Colonic mucosa (tissue), 4 donors: Measurements from ENCODE around the gene GPR37L1. TPM values are rescaled to one million over a fixed set of nuclear protein-coding genes. Genes with fewer than 3 reads are reported as not detected.

Experiments used
- DNase-seq: peaks from one replicate; pipeline ENCODE4 v3.0.0-alpha.2; 2020
- H3K27ac ChIP-seq: fragments of 200-600 bp; one replicate; pipeline ENCODE4 v1.8.0; 2021
- H3K27me3 ChIP-seq: fragments of 200-600 bp; one replicate; pipeline ENCODE4 v1.8.0; 2021
- H3K36me3 ChIP-seq: fragments of 200-600 bp; one replicate; pipeline ENCODE4 v1.8.0; 2021
- H3K4me1 ChIP-seq: fragments of 200-600 bp; one replicate; pipeline ENCODE4 v1.8.0; 2021; ENCODE audit warnings: mild to moderate bottlenecking
- H3K4me3 ChIP-seq: fragments of 200-600 bp; one replicate; pipeline ENCODE4 v1.8.0; 2021
- H3K9ac ChIP-seq, 2 donors: one replicate each; pipeline ENCODE4 v1.7.0; 2013; ENCODE audit warnings: control low read depth in 2 of 2, low read depth in 2 of 2, low read length in 2 of 2
- H3K9me3 ChIP-seq: fragments of 200-600 bp; one replicate; pipeline ENCODE4 v1.8.0; 2021
- intact Hi-C: fragments of 100-400 bp; cut with DNase I; formaldehyde crosslinking; loops from one replicate; pipeline ENCODE4 v1.14.1; 2022
- total RNA-seq, 2 donors: library from RNA; stranded (reverse); fragmentation: NEBNext Ultra II Directional in 1 of 2; extraction: Animal tissue kit (Norgen Biotek cat#: 25700) in 1 of 2; gene quantifications; one replicate each; pipeline ENCODE4 v1.2.1, GENCODE V29; 2021
- TF ChIP-seq, protein P1 (sequence below): fragments of 200-600 bp; IDR thresholded peaks from one replicate; pipeline ENCODE4 v1.8.0; 2022; ENCODE audit warnings: antibody characterized with exemption, mild to moderate bottlenecking
- donor health status: healthy.
- donor health status: DM: no; HTN: no; CAD: no.
- donor health status: DM: no; HTN: no; CAD: no.

The GPR37L1 gene
- total RNA-seq, 2 donors from 2014 or later, result 1.6 to 3.1 TPM

GRCh38 chr1:202158810-202159533 is 36.3 kb downstream of the GPR37L1 start:
- intact Hi-C loops, result no loop called here
- Histone ChIP-seq H3K4me1 (peaks cover 3% of the 10 kb centered on the region), H3K4me3 (peak overlapping the region; percentile 35), H3K36me3 (no peaks in the 10 kb centered on the region), H3K27ac (no peak overlapping the region), H3K27me3 (no peaks in the 10 kb centered on the region), H3K9me3 (no peaks in the 10 kb centered on the region), H3K9ac (peak overlapping the region; percentile 29 to 35)
- DNase-seq, result no peak
- TF ChIP-seq, protein P1, sequence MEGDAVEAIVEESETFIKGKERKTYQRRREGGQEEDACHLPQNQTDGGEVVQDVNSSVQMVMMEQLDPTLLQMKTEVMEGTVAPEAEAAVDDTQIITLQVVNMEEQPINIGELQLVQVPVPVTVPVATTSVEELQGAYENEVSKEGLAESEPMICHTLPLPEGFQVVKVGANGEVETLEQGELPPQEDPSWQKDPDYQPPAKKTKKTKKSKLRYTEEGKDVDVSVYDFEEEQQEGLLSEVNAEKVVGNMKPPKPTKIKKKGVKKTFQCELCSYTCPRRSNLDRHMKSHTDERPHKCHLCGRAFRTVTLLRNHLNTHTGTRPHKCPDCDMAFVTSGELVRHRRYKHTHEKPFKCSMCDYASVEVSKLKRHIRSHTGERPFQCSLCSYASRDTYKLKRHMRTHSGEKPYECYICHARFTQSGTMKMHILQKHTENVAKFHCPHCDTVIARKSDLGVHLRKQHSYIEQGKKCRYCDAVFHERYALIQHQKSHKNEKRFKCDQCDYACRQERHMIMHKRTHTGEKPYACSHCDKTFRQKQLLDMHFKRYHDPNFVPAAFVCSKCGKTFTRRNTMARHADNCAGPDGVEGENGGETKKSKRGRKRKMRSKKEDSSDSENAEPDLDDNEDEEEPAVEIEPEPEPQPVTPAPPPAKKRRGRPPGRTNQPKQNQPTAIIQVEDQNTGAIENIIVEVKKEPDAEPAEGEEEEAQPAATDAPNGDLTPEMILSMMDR, result no peak

DNA sequence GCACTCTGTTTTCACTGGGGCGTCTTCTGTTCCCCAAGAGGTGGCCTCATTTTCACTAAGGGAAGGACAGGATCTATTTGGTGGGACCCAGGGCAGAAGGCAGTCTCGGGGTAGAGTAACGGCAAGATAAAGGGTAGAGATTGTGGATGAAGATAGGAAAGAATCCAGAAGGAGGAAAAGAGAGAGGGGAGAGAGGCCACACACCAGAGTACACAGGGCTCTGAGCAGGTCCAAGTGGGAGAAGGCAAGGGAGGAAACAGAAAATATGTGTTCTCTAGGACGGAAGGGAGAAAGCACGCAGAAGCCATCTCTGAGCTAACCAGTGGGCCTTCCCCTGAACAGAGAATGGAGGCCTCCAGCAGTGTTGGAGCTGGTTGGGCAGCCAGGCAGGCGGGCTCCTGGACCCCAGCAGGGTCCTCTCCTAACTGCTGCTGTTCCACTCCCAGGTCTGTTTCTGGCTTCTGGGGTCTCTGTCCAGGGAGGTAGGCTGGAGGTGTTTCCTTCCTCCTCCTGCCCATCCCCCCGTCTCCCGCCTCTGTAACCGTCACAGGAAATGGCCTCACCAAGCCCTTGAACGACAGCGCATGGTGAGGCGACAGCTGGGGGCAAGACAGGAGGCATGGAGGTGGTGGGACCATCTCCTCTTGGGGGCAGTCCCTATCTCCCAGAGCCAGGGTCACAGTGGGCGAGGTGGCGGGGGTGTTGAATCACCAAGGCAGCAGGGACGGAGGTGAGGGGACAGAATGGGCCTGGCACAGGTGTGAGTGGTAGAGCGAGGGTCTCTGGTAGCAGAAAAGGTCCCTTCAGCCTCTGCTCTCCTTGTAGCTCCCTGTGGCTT is 37.0 kb downstream of the GPR37L1 start:
- peak overlapping the region; percentile 47 to 73 for H3K9ac ChIP-seq
- peak overlapping the region; percentile 35 for H3K4me3 ChIP-seq
- TF ChIP-seq, protein P1, result no peak
- peaks cover 1% of the 10 kb centered on the region for H3K4me1 ChIP-seq
- no peaks in the 10 kb centered on the region for H3K27me3 ChIP-seq
- peak; percentile 46 for DNase-seq
- intact Hi-C loops, result no loop called here
- H3K27ac ChIP-seq, result peak overlapping the region; percentile 57
- H3K9me3 ChIP-seq, result no peaks in the 10 kb centered on the region
- H3K36me3 ChIP-seq, result no peaks in the 10 kb centered on the region

DNA sequence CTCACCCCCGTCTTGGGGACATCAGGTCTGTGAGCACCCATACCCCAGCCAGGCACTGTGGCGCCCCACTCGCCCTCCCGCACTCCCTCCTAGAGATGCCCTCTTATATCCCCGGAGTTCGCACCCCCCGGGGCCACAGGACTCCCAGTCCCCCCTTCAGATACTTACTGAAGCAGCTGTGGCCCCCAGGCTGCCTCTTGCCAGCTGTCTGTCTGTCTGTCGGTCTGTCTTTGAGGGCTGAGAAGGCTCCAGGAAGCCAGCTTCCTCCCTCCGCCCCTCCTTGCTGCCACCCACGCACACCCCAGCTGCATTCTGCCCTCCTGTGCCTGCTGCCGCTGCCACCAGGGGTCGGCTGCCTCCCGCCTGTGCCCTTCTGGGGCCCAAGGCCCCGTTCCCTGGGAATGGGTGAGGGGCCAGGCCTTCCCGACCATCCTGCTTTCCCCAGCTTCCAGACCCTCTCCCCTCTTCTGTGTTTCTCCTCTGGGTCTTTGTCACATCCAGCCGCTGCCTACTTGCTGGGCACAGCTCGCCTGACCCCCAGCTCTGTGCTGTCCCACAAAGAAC is 37.7 kb downstream of the GPR37L1 start, which contains the start of gene PTPN7:
Gene PTPN7, minus strand, starts transcription at position 226 of the 564 bp plus-strand sequence. CDS start 1,200 bp downstream, outside the sequence.
- peak within 1 kb of the TSS; percentile 47 to 73 for H3K9ac ChIP-seq
- H3K27ac ChIP-seq, result peak within 1 kb of the TSS; percentile 57
- H3K4me3 ChIP-seq, result peak within 1 kb of the TSS; percentile 35
- TF ChIP-seq, protein P1, result no peak
- H3K27me3 ChIP-seq, result no peaks in the 10 kb centered on the region
- intact Hi-C loops, result no loop called here
- DNase-seq, result peak; percentile 49
- no peaks in the 10 kb centered on the region for H3K36me3 ChIP-seq
- H3K4me1 ChIP-seq, result no peaks in the 10 kb centered on the region
- H3K9me3 ChIP-seq, result no peaks in the 10 kb centered on the region

DNA sequence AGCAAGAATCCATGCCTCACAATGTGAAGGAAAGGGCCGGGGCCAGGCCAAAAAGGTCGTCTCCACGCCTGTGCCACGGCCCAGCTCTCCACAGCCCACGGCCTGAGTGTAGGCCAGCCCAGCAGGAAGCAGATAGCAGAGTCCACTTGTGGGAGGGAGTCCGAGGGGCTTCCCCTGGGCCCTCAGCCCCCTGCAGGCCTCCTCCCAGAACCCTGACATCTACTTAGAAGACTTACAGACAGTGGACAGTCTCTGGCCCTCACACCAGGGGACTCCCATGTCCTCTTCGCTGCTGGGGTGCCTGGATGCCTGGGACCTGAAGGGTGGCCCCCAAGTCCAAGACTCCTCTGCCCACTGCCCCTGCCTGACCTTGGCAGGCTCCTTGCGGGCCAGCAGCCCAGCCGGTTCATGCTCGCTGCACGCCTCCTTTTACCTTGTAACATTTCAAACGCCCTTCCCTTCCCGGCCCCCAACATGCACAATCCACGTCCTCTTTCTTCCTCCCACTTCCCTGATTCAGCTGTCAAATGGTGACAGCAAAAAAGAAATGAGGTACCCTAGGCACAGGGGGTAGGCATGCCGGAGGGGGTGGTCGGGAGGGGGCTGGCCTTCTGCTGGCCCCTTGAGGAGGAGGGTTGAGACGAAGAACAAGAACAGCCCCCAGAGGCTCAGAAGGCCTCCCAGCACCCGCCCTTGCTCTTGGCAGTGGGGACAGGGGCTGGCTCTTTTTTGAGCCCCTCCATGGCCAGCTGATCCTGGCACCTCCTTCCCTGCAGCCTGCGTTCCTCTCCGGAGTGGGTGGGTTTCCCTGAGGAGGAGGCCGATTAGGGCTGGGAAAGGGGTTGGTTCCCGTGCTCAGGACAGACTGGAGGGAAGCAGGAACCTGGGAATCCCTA is 38.7 kb downstream of the GPR37L1 start:
- Histone ChIP-seq H3K27ac (peak overlapping the region; percentile 27), H3K4me1 (no peaks in the 10 kb centered on the region), H3K27me3 (no peaks in the 10 kb centered on the region), H3K9me3 (no peaks in the 10 kb centered on the region), H3K4me3 (no peak overlapping the region), H3K9ac (peak overlapping the region; percentile 47 to 73), H3K36me3 (no peaks in the 10 kb centered on the region)
- TF ChIP-seq, protein P1, result no peak
- intact Hi-C loops, result no loop called here
- DNase-seq, result no peak
